ENCODE results near the gene CEP128.
A peak's percentile ranks its signal among the peaks of the same experiment; 100 is the strongest.

CEP128 gene

GRCh38 chr14:80941241-80942185 lies at the start of gene CEP128:
Gene CEP128, minus strand, starts transcription at chr14:80941738.
- Mint-ChIP-seq H3K9me3 (peaks cover 5% of the 10 kb centered on the region), H3K27ac (peak within 1 kb of the TSS; percentile 90), H3K36me3 (ENCODE audit: low read depth) (no peaks in the 10 kb centered on the region), H3K27me3 (ENCODE audit: low read depth) (no peaks in the 10 kb centered on the region), H3K4me3 (peak within 1 kb of the TSS; percentile 90), H3K4me1 (ENCODE audit: low read depth) (peaks cover 27% of the 10 kb centered on the region)

GRCh38 chr14:80988735-80989429 lies 47.3 kb upstream of the CEP128 start:
- Mint-ChIP-seq H3K27me3 (ENCODE audit: low read depth) (peaks cover 19% of the 10 kb centered on the region), H3K27ac (no peak overlapping the region), H3K4me3 (no peak overlapping the region), H3K9me3 (no peaks in the 10 kb centered on the region), H3K36me3 (ENCODE audit: low read depth) (no peaks in the 10 kb centered on the region), H3K4me1 (ENCODE audit: low read depth) (peaks cover 7% of the 10 kb centered on the region)

- Mint-ChIP-seq H3K27me3 (ENCODE audit: low read depth) (peaks cover 20% of the 10 kb centered on the region), H3K4me1 (ENCODE audit: low read depth) (peaks cover 5% of the 10 kb centered on the region), H3K4me3 (no peak overlapping the region), H3K9me3 (no peaks in the 10 kb centered on the region), H3K36me3 (ENCODE audit: low read depth) (no peaks in the 10 kb centered on the region), H3K27ac (no peak overlapping the region)
Observed at GRCh38 chr14:80988192-80988591, 46.7 kb upstream of the CEP128 start.

GRCh38 chr14:80987235-80988032 lies 45.9 kb upstream of the CEP128 start:
- Mint-ChIP-seq H3K27me3 (ENCODE audit: low read depth) (peaks cover 15% of the 10 kb centered on the region), H3K27ac (no peak overlapping the region), H3K4me3 (no peak overlapping the region), H3K36me3 (ENCODE audit: low read depth) (no peaks in the 10 kb centered on the region), H3K9me3 (no peaks in the 10 kb centered on the region), H3K4me1 (ENCODE audit: low read depth) (peaks cover 5% of the 10 kb centered on the region)

- H3K9me3 Mint-ChIP-seq: no peaks in the 10 kb centered on the region
- H3K36me3 Mint-ChIP-seq (ENCODE audit: low read depth): peaks cover 7% of the 10 kb centered on the region
- peaks cover 24% of the 10 kb centered on the region for H3K4me1 Mint-ChIP-seq (ENCODE audit: low read depth)
- no peak overlapping the region for H3K4me3 Mint-ChIP-seq
- no peak overlapping the region for H3K27ac Mint-ChIP-seq
- H3K27me3 Mint-ChIP-seq (ENCODE audit: low read depth): peaks cover 8% of the 10 kb centered on the region
Observed at GRCh38 chr14:80982711-80983110, 41.2 kb upstream of the CEP128 start.

GRCh38 chr14:80981673-80982072 lies 40.1 kb upstream of the CEP128 start:
- no peak overlapping the region for H3K27ac Mint-ChIP-seq
- H3K27me3 Mint-ChIP-seq (ENCODE audit: low read depth): peaks cover 8% of the 10 kb centered on the region
- H3K9me3 Mint-ChIP-seq: no peaks in the 10 kb centered on the region
- H3K36me3 Mint-ChIP-seq (ENCODE audit: low read depth): peaks cover 8% of the 10 kb centered on the region
- peaks cover 34% of the 10 kb centered on the region for H3K4me1 Mint-ChIP-seq (ENCODE audit: low read depth)
- no peak overlapping the region for H3K4me3 Mint-ChIP-seq

- H3K27ac Mint-ChIP-seq: no peak overlapping the region
- H3K4me1 Mint-ChIP-seq (ENCODE audit: low read depth): peaks cover 38% of the 10 kb centered on the region
- no peaks in the 10 kb centered on the region for H3K9me3 Mint-ChIP-seq
- peaks cover 8% of the 10 kb centered on the region for H3K36me3 Mint-ChIP-seq (ENCODE audit: low read depth)
- H3K4me3 Mint-ChIP-seq: no peak overlapping the region
- peaks cover 8% of the 10 kb centered on the region for H3K27me3 Mint-ChIP-seq (ENCODE audit: low read depth)
Observed at GRCh38 chr14:80981156-80981555, 39.6 kb upstream of the CEP128 start.

GRCh38 chr14:80979951-80980350 lies 38.4 kb upstream of the CEP128 start:
- no peak overlapping the region for H3K27ac Mint-ChIP-seq
- H3K4me1 Mint-ChIP-seq (ENCODE audit: low read depth): peaks cover 38% of the 10 kb centered on the region
- H3K27me3 Mint-ChIP-seq (ENCODE audit: low read depth): peaks cover 14% of the 10 kb centered on the region
- no peak overlapping the region for H3K4me3 Mint-ChIP-seq
- H3K36me3 Mint-ChIP-seq (ENCODE audit: low read depth): peaks cover 13% of the 10 kb centered on the region
- H3K9me3 Mint-ChIP-seq: no peaks in the 10 kb centered on the region

- Mint-ChIP-seq H3K4me3 (peak overlapping the region; percentile 42), H3K4me1 (ENCODE audit: low read depth) (peaks cover 47% of the 10 kb centered on the region), H3K27ac (peak overlapping the region; percentile 76), H3K9me3 (no peaks in the 10 kb centered on the region), H3K27me3 (ENCODE audit: low read depth) (peaks cover 24% of the 10 kb centered on the region), H3K36me3 (ENCODE audit: low read depth) (peaks cover 16% of the 10 kb centered on the region)
Observed at GRCh38 chr14:80978403-80978802, 36.9 kb upstream of the CEP128 start.

GRCh38 chr14:80977221-80977620 lies 35.7 kb upstream of the CEP128 start:
- Mint-ChIP-seq H3K4me1 (ENCODE audit: low read depth) (peaks cover 48% of the 10 kb centered on the region), H3K4me3 (no peak overlapping the region), H3K36me3 (ENCODE audit: low read depth) (peaks cover 15% of the 10 kb centered on the region), H3K27ac (peak overlapping the region; percentile 27), H3K27me3 (ENCODE audit: low read depth) (peaks cover 34% of the 10 kb centered on the region), H3K9me3 (no peaks in the 10 kb centered on the region)

- peaks cover 30% of the 10 kb centered on the region for H3K27me3 Mint-ChIP-seq (ENCODE audit: low read depth)
- no peak overlapping the region for H3K27ac Mint-ChIP-seq
- peaks cover 10% of the 10 kb centered on the region for H3K36me3 Mint-ChIP-seq (ENCODE audit: low read depth)
- H3K9me3 Mint-ChIP-seq: no peaks in the 10 kb centered on the region
- no peak overlapping the region for H3K4me3 Mint-ChIP-seq
- peaks cover 45% of the 10 kb centered on the region for H3K4me1 Mint-ChIP-seq (ENCODE audit: low read depth)
Observed at GRCh38 chr14:80974679-80975078, 33.1 kb upstream of the CEP128 start.

GRCh38 chr14:80973931-80974641 lies 32.5 kb upstream of the CEP128 start:
- Mint-ChIP-seq H3K36me3 (ENCODE audit: low read depth) (peaks cover 9% of the 10 kb centered on the region), H3K9me3 (no peaks in the 10 kb centered on the region), H3K4me3 (no peak overlapping the region), H3K4me1 (ENCODE audit: low read depth) (peaks cover 42% of the 10 kb centered on the region), H3K27me3 (ENCODE audit: low read depth) (peaks cover 31% of the 10 kb centered on the region), H3K27ac (no peak overlapping the region)

- Mint-ChIP-seq H3K36me3 (ENCODE audit: low read depth) (peaks cover 9% of the 10 kb centered on the region), H3K27me3 (ENCODE audit: low read depth) (peaks cover 25% of the 10 kb centered on the region), H3K27ac (no peak overlapping the region), H3K4me3 (no peak overlapping the region), H3K4me1 (ENCODE audit: low read depth) (peaks cover 19% of the 10 kb centered on the region), H3K9me3 (no peaks in the 10 kb centered on the region)
Observed at GRCh38 chr14:80965037-80965436, 23.5 kb upstream of the CEP128 start.

- Mint-ChIP-seq H3K9me3 (no peaks in the 10 kb centered on the region), H3K36me3 (ENCODE audit: low read depth) (peaks cover 13% of the 10 kb centered on the region), H3K4me3 (peak overlapping the region; percentile 45), H3K4me1 (ENCODE audit: low read depth) (peaks cover 58% of the 10 kb centered on the region), H3K27me3 (ENCODE audit: low read depth) (peaks cover 14% of the 10 kb centered on the region), H3K27ac (peak overlapping the region; percentile 90)
Observed at GRCh38 chr14:80959496-80959895, 18.0 kb upstream of the CEP128 start.
